ENCODE measurements around the gene SCUBE3. TPM values are rescaled to one million over a fixed set of nuclear protein-coding genes. Genes with fewer than 3 reads are reported as not detected.

Gene SCUBE3
- total and polyA plus RNA-seq, 12 donors: 1.2 to 18.8 (median 8.4) TPM

GRCh38 chr6:35216851-35217811, 3.4 kb downstream of the SCUBE3 start:
- intact Hi-C loops (cut with DNase I): no loop called here
- 45 to 46% methylated on average over 12 to 14 of the region's 17 CpGs for WGBS, 2 donors
- no peaks in the 10 kb centered on the region for H3K9me3 ChIP-seq
- no peak overlapping the region for H3K4me3 ChIP-seq
- peaks cover 4 to 80% (median 53%) of the 10 kb centered on the region in 9 donors for H3K4me1 ChIP-seq
- peaks cover 0 to 55% (median 20%) of the 10 kb centered on the region in 7 donors for H3K27me3 ChIP-seq
- H3K36me3 ChIP-seq: no peaks in the 10 kb centered on the region
- DNase-seq (no peak), ATAC-seq (no peak)
- TF ChIP-seq CTCF (IDR thresholded peaks at IDR 0.05): no peak
- H3K27ac ChIP-seq: peak overlapping the region in 8 of 10 donors; percentile 19 to 62 (median 37)

GRCh38 chr6:35218021-35218420, 4.3 kb downstream of the SCUBE3 start:
- ATAC-seq (no peak), DNase-seq (no peak)
- H3K4me1 ChIP-seq: peaks cover 4 to 80% (median 53%) of the 10 kb centered on the region in 9 donors
- intact Hi-C loops (cut with DNase I): no loop called here
- WGBS, 2 donors: 48 to 50% methylated on average over 4 of the region's 4 CpGs
- H3K27ac ChIP-seq: peak overlapping the region in 5 of 10 donors; percentile 21 to 62 (median 40)
- H3K36me3 ChIP-seq: no peaks in the 10 kb centered on the region
- no peak overlapping the region for H3K4me3 ChIP-seq
- no peaks in the 10 kb centered on the region for H3K9me3 ChIP-seq
- H3K27me3 ChIP-seq: peaks cover 0 to 47% (median 17%) of the 10 kb centered on the region in 7 donors
- no peak for TF ChIP-seq CTCF (IDR thresholded peaks at IDR 0.05)

GRCh38 chr6:35218456-35218855, 4.7 kb downstream of the SCUBE3 start:
- DNase-seq (no peak), ATAC-seq (no peak)
- Histone ChIP-seq H3K4me3 (no peak overlapping the region), H3K9me3 (no peaks in the 10 kb centered on the region), H3K4me1 (peaks cover under 1 to 77% (median 49%) of the 10 kb centered on the region in 9 donors), H3K27me3 (peaks cover 0 to 42% (median 17%) of the 10 kb centered on the region in 7 donors), H3K27ac (peak overlapping the region in 3 of 10 donors; percentile 10 to 62 (median 62)), H3K36me3 (no peaks in the 10 kb centered on the region)
- intact Hi-C loops (cut with DNase I): no loop called here
- WGBS, 2 donors: 64 to 86% methylated on average over 4 of the region's 4 CpGs
- TF ChIP-seq CTCF (IDR thresholded peaks at IDR 0.05): no peak

- Histone ChIP-seq H3K36me3 (no peaks in the 10 kb centered on the region), H3K4me3 (no peak overlapping the region), H3K27ac (peak overlapping the region in 5 of 10 donors; percentile 13 to 58 (median 48)), H3K4me1 (peaks cover 0 to 78% (median 43%) of the 10 kb centered on the region in 9 donors), H3K27me3 (peaks cover 0 to 29% (median 11%) of the 10 kb centered on the region in 7 donors), H3K9me3 (no peaks in the 10 kb centered on the region)
- DNase-seq (no peak), ATAC-seq (no peak)
- intact Hi-C loops (cut with DNase I): loop anchor here in 1 of 10 donors (2.0 kb wide), 1 partner anchor 19 kb away; no protein-coding TSS in a partner anchor
- WGBS, 2 donors: 47 to 53% methylated on average over 4 of the region's 4 CpGs
- TF ChIP-seq CTCF (IDR thresholded peaks at IDR 0.05): no peak
These were observed 6.0 kb downstream of the SCUBE3 start for GRCh38 chr6:35219683-35220326.
